ENCODE measurements around the gene ZNF93. TPM values are rescaled to one million over a fixed set of nuclear protein-coding genes. Genes with fewer than 3 reads are reported as not detected.
"Not testable (repeated sequence)": the region's sequence is repeated elsewhere in the genome, so short reads cannot be mapped to it uniquely, and the experiment has no call there.

Gene ZNF93
- polyA plus RNA-seq, 1 donor: 6.8 TPM

- not testable (repeated sequence) for H3K27me3 ChIP-seq (ENCODE audit: control insufficient read depth, insufficient read depth, low read length); H3K4me1 ChIP-seq (ENCODE audit: control insufficient read depth, insufficient read depth, low read length); H3K36me3 ChIP-seq (ENCODE audit: control insufficient read depth, insufficient read depth, low read length); H3K27ac ChIP-seq (ENCODE audit: low read length); DNase-seq; H3K4me3 ChIP-seq (ENCODE audit: low read length)
- H3K9me3 ChIP-seq (ENCODE audit: control insufficient read depth, low read depth, low read length): peaks cover 11% of the 10 kb centered on the region
- 100% methylated on average over 1 of the region's 3 CpGs for WGBS (ENCODE audit: insufficient coverage, low lambda C conversion rate)
These were observed 65.4 kb downstream of the ZNF93 start for GRCh38 chr19:19966126-19966525.

DNA sequence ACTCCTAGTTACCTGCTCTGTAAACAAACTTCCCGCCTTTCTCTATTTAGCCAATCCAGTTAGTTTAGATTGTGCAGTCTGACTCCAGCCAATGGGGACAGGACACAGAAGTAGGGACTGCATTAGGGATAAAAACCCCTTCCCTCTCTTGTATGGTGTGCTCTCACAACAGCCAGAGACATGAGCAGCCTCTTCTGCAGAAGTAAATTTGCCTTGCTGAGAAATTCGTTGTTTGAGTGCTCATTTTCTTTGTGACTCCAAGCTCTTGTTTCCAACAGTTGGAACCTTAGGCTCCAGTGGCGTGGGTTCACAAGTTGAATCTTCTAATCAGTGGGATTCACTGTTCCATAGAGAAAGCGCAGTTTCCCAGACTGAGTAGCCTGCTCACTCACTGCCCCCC is 66.1 kb downstream of the ZNF93 start:
- Histone ChIP-seq H3K9me3 (ENCODE audit: control insufficient read depth, low read depth, low read length) (peaks cover 11% of the 10 kb centered on the region), H3K27ac (ENCODE audit: low read length) (no peak overlapping the region)
- WGBS (ENCODE audit: insufficient coverage, low lambda C conversion rate): 90% methylated on average over 2 of the region's 4 CpGs

More for the DNA sequence above, 66.1 kb downstream of the ZNF93 start:
- DNase-seq: no peak
- no peak overlapping the region for H3K4me3 ChIP-seq (ENCODE audit: low read length)
- no peaks in the 10 kb centered on the region for H3K36me3 ChIP-seq (ENCODE audit: control insufficient read depth, insufficient read depth, low read length)
- H3K27me3 ChIP-seq (ENCODE audit: control insufficient read depth, insufficient read depth, low read length): no peaks in the 10 kb centered on the region
- H3K4me1 ChIP-seq (ENCODE audit: control insufficient read depth, insufficient read depth, low read length): no peaks in the 10 kb centered on the region

Other genes with a start within 250 kb of the ZNF93 start
- 54.1 TPM for gene ATP13A1, start 237.3 kb upstream of the ZNF93 start, polyA plus RNA-seq
- gene ZNF101, start 232.1 kb upstream of the ZNF93 start, polyA plus RNA-seq: 9.1 TPM
- gene ZNF14, start 167.8 kb upstream of the ZNF93 start, polyA plus RNA-seq: 8.1 TPM
- 27.1 TPM for gene ZNF506, start 79.2 kb upstream of the ZNF93 start, polyA plus RNA-seq
- gene ZNF253, start 35.1 kb upstream of the ZNF93 start, polyA plus RNA-seq: 15.6 TPM
- 12.0 TPM for gene ZNF682, start 138.6 kb downstream of the ZNF93 start, polyA plus RNA-seq
- 36.1 TPM for gene ZNF90, start 177.1 kb downstream of the ZNF93 start, polyA plus RNA-seq